MM.1S (cell line): ENCODE data around the gene SPATA17.

Source experiments
- CTCF ChIP-seq: fragments of 300-600 bp; sonication (generic); IDR thresholded peaks from 2 replicates; pipeline ENCODE4 v1.5.1; 2016; ENCODE audit warnings: antibody characterized with exemption, low read length, mixed read lengths
- EZH2 ChIP-seq: fragments of 300-600 bp; sonication (generic); optimal IDR thresholded peaks from 2 replicates; pipeline ENCODE3; 2017; ENCODE audit warnings: low read depth, mild to moderate bottlenecking, antibody characterized with exemption, low read length, mixed read lengths

DNA sequence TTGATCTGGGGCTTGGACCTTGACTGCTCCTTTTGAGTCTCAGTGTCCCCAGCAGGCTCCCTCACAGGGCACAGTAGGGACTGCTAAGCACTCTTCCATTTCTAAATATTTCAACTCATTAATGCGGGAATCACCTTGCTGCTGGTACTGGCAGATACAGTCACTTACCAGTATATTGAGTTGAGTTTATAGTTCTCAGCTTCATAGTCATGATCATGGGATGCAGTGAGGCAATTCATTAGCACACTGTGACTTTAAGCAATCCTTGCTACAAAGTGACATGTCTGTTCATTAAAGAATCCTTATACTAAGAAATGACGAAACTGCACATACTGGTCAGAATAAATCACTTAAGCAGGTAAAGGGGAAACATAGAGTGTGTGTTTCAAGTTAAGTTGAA, 240.8 kb downstream of the SPATA17 start:
- TF ChIP-seq CTCF (no peak), EZH2 (no peak)
